Measurements from ENCODE around the gene GALNT9. TPM values are rescaled to one million over a fixed set of nuclear protein-coding genes. Genes with fewer than 3 reads are reported as not detected.

GALNT9 gene
- polyA plus RNA-seq, 2 of the 4 experiments (the other 2 are of a cell fraction) = 0.66 to 2.8 TPM

DNA sequence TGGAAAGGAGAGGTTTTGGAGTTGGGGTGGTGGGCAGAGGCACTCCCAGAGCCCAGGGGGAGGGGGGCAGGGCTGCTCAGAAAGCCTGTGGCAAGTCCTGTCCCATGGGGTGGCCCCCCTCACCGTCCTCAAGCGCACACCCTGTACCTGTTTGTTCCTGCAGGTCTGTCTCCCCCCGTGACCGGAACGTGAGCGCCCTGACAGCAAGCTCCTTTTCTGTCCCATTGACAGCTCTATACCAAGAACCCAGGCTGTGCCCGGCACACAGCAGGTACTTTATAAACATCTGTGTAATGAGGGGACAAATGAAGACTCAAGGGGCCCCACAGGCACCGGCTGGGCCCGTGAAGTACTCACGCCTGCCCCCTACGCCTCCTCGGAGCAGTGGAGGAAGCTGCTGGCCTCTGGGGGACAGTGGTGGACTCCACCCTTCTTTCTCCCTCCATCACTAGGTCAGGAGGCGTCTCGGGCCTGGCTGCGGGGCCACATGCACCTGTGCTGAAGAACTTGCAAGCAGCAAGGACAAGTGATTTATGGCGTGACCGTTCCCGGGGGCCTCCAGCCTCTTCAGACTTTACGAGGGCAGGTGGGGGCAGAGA lies 65.8 kb downstream of the GALNT9 start:
- WGBS (ENCODE audit: missing lambda C conversion rate) = 73% methylated on average over 19 of the region's 19 CpGs
- POLR2A ChIA-PET = no interaction called here
- no peak for FAIRE-seq

DNA sequence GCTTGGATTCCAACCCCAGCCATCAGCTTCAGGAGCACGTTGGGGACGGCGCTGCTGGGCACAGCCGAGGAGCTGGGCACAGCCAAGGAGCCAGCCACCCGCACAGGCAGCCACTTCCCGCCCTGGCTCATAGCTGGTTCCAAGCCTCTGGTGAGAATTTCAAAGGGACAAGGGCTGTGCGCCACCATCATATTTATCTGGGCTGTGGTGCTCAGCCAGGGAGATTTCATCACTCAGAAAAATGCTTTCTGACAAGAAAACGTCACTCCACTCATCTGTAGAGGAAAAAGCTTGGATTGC lies 66.4 kb downstream of the GALNT9 start:
- no peaks in the 10 kb centered on the region for H3K4me1 ChIP-seq
- no peaks in the 10 kb centered on the region for H3K9me3 ChIP-seq
- WGBS (ENCODE audit: missing lambda C conversion rate) = 48% methylated on average over 8 of the region's 8 CpGs
- DNase-seq (ENCODE audit: low read depth in 1 of 2, low spot score in 1 of 2) (no peak), FAIRE-seq (no peak), ATAC-seq (no peak)
- no peak overlapping the region for H3K4me3 ChIP-seq
- POLR2A ChIA-PET = no interaction called here
- no peak for TF ChIP-seq MYC (IDR thresholded peaks at IDR 0.05; ENCODE audit: borderline replicate concordance, low read length)
- no peak for TF ChIP-seq ZNF302 (CRISPR knock-in tag; IDR thresholded peaks at IDR 0.05)
- TF ChIP-seq CBX2 (IDR thresholded peaks at IDR 0.05; ENCODE audit: borderline replicate concordance, low read depth) = no peak
- TF ChIP-seq RARB (CRISPR knock-in tag; IDR thresholded peaks at IDR 0.05) = no peak
- TF ChIP-seq NFE2L2 (conservative IDR thresholded peaks at IDR 0.05; ENCODE audit: low read length) = no peak
- CTCF ChIA-PET = interaction anchor here (0.6 to 1.5 kb wide), 3 partner anchors 19 to 215 kb away, joined by 3 to 4 read pairs (median 4); no protein-coding TSS in a partner anchor
- no peak overlapping the region for H3K27ac ChIP-seq
- H3K4me2 ChIP-seq = no peak overlapping the region

More for the DNA sequence above, 65.8 kb downstream of the GALNT9 start:
- Histone ChIP-seq H3K4me2 (no peak overlapping the region), H3K9me3 (no peaks in the 10 kb centered on the region), H3K4me3 (no peak overlapping the region), H3K27ac (no peak overlapping the region), H3K4me1 (no peaks in the 10 kb centered on the region)
- DNase-seq (ENCODE audit: low read depth in 1 of 2, low spot score in 1 of 2) (no peak), ATAC-seq (peak in 1 of 2 experiments; percentile 12; a peak in 1 of 6 replicates)
- TF ChIP-seq FOXS1 (CRISPR knock-in tag; IDR thresholded peaks at IDR 0.05) = no peak
- TF ChIP-seq RNF2 (IDR thresholded peaks at IDR 0.05; ENCODE audit: borderline replicate concordance, low read depth) = no peak
- no peak for TF ChIP-seq KDM5A (IDR thresholded peaks at IDR 0.05)
- no peak for TF ChIP-seq ZC3H11A (IDR thresholded peaks at IDR 0.05)
- no peak for TF ChIP-seq CEBPB (IDR thresholded peaks at IDR 0.05)
- TF ChIP-seq CBX2 (IDR thresholded peaks at IDR 0.05; ENCODE audit: borderline replicate concordance, low read depth) = no peak
- TF ChIP-seq JUN (IDR thresholded peaks at IDR 0.05) = no peak
- no peak for TF ChIP-seq FOSB (CRISPR knock-in tag; IDR thresholded peaks at IDR 0.05)
- TF ChIP-seq CHD2 (IDR thresholded peaks at IDR 0.05; ENCODE audit: low read length, partially characterized antibody) = no peak
- no peak for TF ChIP-seq BHLHE40 (IDR thresholded peaks at IDR 0.05; ENCODE audit: low read depth, low read length)
- no peak for TF ChIP-seq PHF8 (IDR thresholded peaks at IDR 0.05; ENCODE audit: borderline replicate concordance, low read depth)
- TF ChIP-seq, protein P1, sequence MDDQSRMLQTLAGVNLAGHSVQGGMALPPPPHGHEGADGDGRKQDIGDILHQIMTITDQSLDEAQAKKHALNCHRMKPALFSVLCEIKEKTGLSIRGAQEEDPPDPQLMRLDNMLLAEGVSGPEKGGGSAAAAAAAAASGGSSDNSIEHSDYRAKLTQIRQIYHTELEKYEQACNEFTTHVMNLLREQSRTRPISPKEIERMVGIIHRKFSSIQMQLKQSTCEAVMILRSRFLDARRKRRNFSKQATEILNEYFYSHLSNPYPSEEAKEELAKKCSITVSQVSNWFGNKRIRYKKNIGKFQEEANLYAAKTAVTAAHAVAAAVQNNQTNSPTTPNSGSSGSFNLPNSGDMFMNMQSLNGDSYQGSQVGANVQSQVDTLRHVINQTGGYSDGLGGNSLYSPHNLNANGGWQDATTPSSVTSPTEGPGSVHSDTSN (IDR thresholded peaks at IDR 0.05) = no peak
- CTCF ChIA-PET = interaction anchor here (0.6 to 1.5 kb wide), 3 partner anchors 19 to 215 kb away, joined by 3 to 4 read pairs (median 4); no protein-coding TSS in a partner anchor

DNA sequence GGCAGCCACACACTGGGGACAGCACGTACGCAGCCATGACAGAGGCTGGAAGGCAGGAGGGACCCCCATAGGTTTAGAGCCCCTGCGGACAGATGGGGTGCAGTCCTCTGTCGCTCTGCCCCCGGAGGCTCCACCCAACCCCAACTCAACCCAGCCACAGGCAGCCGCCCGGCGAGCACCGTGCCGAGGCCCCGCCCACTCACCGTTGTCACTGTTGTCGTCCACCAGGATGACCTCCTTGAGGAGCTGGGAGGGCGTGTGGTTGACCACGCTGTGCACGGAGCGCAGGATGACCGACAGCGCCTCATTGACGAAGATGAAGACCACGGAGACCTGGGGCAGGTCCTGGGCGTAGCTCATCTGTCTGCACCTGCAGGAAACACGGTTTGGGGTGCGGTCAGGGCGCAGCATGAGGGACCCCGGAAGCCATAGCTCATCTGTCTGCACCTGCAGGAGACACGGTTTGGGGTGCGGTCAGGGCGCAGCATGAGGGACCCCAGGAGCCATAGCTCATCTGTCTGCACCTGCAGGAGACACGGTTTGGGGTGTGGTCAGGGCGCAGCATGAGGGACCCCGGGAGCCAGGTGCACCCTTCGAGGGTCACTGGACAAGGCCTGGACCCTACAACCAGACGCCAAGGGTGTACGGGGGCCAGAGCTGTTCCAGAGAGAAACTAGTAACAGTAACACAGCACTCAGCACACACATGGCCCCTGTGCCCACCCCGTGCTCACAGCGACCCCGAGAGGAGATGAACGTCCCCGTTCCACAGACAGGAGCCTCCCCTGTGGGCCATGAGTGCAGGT lies 66.9 kb downstream of the GALNT9 start:
- Histone ChIP-seq H3K4me3 (no peak overlapping the region), H3K4me2 (no peak overlapping the region), H3K9me3 (no peaks in the 10 kb centered on the region), H3K27ac (no peak overlapping the region), H3K4me1 (no peaks in the 10 kb centered on the region)
- TF ChIP-seq, protein P2, sequence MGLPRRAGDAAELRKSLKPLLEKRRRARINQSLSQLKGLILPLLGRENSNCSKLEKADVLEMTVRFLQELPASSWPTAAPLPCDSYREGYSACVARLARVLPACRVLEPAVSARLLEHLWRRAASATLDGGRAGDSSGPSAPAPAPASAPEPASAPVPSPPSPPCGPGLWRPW (IDR thresholded peaks at IDR 0.05) = no peak
- TF ChIP-seq, protein P1 (IDR thresholded peaks at IDR 0.05) = no peak
- TF ChIP-seq, protein P3, sequence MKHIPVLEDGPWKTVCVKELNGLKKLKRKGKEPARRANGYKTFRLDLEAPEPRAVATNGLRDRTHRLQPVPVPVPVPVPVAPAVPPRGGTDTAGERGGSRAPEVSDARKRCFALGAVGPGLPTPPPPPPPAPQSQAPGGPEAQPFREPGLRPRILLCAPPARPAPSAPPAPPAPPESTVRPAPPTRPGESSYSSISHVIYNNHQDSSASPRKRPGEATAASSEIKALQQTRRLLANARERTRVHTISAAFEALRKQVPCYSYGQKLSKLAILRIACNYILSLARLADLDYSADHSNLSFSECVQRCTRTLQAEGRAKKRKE (CRISPR knock-in tag; IDR thresholded peaks at IDR 0.05; ENCODE audit: low read depth) = no peak
- TF ChIP-seq KDM5A (IDR thresholded peaks at IDR 0.05) (no peak), FOSL2 (IDR thresholded peaks at IDR 0.05) (no peak), FOSL2 (CRISPR knock-in tag; IDR thresholded peaks at IDR 0.05) (no peak), KDM1A (IDR thresholded peaks at IDR 0.05; ENCODE audit: low read depth) (no peak), SMC3 (IDR thresholded peaks at IDR 0.05) (no peak), MAZ (IDR thresholded peaks at IDR 0.05; ENCODE audit: borderline replicate concordance, low read depth, low read length) (no peak), FOXS1 (CRISPR knock-in tag; IDR thresholded peaks at IDR 0.05) (no peak), CBX8 (IDR thresholded peaks at IDR 0.05) (no peak)
- TF ChIP-seq, protein P4, sequence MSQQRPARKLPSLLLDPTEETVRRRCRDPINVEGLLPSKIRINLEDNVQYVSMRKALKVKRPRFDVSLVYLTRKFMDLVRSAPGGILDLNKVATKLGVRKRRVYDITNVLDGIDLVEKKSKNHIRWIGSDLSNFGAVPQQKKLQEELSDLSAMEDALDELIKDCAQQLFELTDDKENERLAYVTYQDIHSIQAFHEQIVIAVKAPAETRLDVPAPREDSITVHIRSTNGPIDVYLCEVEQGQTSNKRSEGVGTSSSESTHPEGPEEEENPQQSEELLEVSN (IDR thresholded peaks at IDR 0.05; ENCODE audit: borderline replicate concordance, low read depth) = no peak
- POLR2A ChIA-PET = no interaction called here
- DNase-seq (ENCODE audit: low read depth in 1 of 2, low spot score in 1 of 2) (no peak), FAIRE-seq (no peak), ATAC-seq (no peak)
- 69% methylated on average over 34 of the region's 40 CpGs for WGBS (ENCODE audit: missing lambda C conversion rate)
- CTCF ChIA-PET = interaction anchor here (1.0 to 1.5 kb wide), 5 partner anchors 11 to 151 kb away, joined by 3 to 5 read pairs (median 4); no protein-coding TSS in a partner anchor

Data from A549 (cell line).